ENCODE measurements around the gene CAP2.

DNA sequence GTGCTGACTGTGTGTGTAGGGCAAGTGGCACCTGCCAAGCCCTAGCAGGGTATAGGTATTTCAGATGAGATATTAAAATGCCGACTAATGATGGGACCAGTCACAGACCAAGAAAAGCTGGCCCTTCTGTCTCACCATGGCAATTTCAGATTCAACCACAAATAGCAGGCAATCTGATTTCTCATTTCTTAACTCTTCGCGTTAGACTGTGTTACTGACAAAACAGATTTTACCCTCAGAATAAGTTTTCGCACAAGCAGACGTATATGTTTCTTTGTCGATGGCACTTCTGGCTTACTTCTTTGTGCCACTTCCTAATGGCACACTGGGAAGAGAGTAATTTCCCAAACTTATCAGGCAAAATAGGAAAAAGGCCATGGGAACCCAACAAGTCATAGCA, 58.7 kb downstream of the CAP2 start:
- TF ChIP-seq, protein P1, sequence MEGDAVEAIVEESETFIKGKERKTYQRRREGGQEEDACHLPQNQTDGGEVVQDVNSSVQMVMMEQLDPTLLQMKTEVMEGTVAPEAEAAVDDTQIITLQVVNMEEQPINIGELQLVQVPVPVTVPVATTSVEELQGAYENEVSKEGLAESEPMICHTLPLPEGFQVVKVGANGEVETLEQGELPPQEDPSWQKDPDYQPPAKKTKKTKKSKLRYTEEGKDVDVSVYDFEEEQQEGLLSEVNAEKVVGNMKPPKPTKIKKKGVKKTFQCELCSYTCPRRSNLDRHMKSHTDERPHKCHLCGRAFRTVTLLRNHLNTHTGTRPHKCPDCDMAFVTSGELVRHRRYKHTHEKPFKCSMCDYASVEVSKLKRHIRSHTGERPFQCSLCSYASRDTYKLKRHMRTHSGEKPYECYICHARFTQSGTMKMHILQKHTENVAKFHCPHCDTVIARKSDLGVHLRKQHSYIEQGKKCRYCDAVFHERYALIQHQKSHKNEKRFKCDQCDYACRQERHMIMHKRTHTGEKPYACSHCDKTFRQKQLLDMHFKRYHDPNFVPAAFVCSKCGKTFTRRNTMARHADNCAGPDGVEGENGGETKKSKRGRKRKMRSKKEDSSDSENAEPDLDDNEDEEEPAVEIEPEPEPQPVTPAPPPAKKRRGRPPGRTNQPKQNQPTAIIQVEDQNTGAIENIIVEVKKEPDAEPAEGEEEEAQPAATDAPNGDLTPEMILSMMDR (IDR thresholded peaks at IDR 0.05) = no peak
- TF ChIP-seq, protein P2, sequence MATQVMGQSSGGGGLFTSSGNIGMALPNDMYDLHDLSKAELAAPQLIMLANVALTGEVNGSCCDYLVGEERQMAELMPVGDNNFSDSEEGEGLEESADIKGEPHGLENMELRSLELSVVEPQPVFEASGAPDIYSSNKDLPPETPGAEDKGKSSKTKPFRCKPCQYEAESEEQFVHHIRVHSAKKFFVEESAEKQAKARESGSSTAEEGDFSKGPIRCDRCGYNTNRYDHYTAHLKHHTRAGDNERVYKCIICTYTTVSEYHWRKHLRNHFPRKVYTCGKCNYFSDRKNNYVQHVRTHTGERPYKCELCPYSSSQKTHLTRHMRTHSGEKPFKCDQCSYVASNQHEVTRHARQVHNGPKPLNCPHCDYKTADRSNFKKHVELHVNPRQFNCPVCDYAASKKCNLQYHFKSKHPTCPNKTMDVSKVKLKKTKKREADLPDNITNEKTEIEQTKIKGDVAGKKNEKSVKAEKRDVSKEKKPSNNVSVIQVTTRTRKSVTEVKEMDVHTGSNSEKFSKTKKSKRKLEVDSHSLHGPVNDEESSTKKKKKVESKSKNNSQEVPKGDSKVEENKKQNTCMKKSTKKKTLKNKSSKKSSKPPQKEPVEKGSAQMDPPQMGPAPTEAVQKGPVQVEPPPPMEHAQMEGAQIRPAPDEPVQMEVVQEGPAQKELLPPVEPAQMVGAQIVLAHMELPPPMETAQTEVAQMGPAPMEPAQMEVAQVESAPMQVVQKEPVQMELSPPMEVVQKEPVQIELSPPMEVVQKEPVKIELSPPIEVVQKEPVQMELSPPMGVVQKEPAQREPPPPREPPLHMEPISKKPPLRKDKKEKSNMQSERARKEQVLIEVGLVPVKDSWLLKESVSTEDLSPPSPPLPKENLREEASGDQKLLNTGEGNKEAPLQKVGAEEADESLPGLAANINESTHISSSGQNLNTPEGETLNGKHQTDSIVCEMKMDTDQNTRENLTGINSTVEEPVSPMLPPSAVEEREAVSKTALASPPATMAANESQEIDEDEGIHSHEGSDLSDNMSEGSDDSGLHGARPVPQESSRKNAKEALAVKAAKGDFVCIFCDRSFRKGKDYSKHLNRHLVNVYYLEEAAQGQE (IDR thresholded peaks at IDR 0.05; ENCODE audit: insufficient read depth in 1 of 2, low read depth in 2 of 2, low read length in 1 of 2) = no peak
- no peak for TF ChIP-seq TCF7L2 (IDR thresholded peaks at IDR 0.05; ENCODE audit: low read depth, low read length)
